BLaER1 treated with 17β-estradiol and CSF1 and Interleukin-3, amounts not matched to agents 10 nM and 100 nM (cell line): ENCODE measurements around the gene TRPM2.

Experiments
- H3K27ac ChIP-seq, 11 experiments: shearing (Covaris generic); formaldehyde crosslinking; 2 replicates each; pipeline ENCODE4 v1.8.1; 2022
- H3K27me3 ChIP-seq, 11 experiments: shearing (Covaris generic); formaldehyde crosslinking; 2 replicates each; pipeline ENCODE4 v1.8.1; 2022
- H3K36me3 ChIP-seq, 11 experiments: shearing (Covaris generic); formaldehyde crosslinking; 2 replicates each; pipeline ENCODE4 v1.8.1; 2022
- H3K4me1 ChIP-seq, 10 experiments: shearing (Covaris generic); formaldehyde crosslinking; 2 replicates each; pipeline ENCODE4 v1.8.1; 2022
- H3K4me2 ChIP-seq, 11 experiments: shearing (Covaris generic); formaldehyde crosslinking; 2 replicates each; pipeline ENCODE4 v1.8.1; 2022
- H3K4me3 ChIP-seq, 10 experiments: shearing (Covaris generic); formaldehyde crosslinking; 2 replicates each; pipeline ENCODE4 v1.8.1; 2022
- H3K9ac ChIP-seq, 11 experiments: shearing (Covaris generic); formaldehyde crosslinking; 2 replicates each; pipeline ENCODE4 v1.8.1; 2022
- H3K9me3 ChIP-seq, 11 experiments: shearing (Covaris generic); formaldehyde crosslinking; replicated peaks in 1 of 11; 2 replicates each; pipeline ENCODE4 v1.8.1; 2022
- H4K20me1 ChIP-seq, 11 experiments: shearing (Covaris generic); formaldehyde crosslinking; 2 replicates each; pipeline ENCODE4 v1.8.1; 2022
- Cebpa-rat ChIP-seq, 11 experiments: shearing (Covaris generic); IDR thresholded peaks; 2 replicates each; pipeline ENCODE4 v1.8.1; 2022

The TRPM2 gene

DNA sequence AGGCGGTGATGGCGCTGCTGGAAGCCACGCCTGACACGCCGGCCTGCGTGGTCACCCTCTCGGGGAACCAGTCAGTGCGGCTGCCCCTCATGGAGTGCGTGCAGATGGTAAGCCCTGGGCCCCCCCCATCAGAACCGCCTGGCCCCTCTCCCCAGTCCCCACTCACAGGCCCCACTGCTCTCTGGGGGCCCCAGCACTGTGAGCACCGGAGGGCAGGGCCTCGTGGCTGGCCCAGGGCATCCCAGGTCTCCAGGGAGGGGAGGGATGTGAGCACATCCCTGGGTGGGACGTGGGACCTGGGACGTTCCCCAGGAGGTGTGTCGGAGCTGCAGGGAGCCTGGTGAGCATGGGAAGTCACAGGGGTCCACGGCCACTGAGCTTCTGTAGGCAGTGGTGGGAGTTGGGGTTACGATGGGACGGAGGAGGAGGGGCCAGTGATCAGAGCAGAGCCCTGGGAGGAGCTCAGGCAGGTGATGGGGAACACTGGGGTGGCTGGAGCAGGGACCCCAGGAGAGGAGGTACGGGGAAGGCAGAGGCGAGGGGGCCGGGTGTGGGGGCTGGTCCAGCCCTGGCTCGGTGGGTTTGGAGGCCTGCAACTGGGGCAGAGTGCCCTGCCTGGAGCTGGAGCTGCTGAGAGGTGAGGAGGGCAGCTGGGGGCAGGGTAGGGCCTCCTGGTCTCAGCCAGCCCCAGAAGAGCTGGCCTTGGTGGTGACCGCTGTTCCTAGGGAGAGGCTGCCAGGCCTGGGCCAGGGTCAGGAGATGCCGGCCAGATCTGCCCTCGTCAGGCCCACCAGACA, 34.7 kb upstream of the TRPM2 start:
- Histone ChIP-seq H4K20me1 (peaks cover under 1 to 98% (median 54%) of the 10 kb centered on the region in 11 experiments; a peak in 18 of 22 replicates), H3K27ac (no peak overlapping the region), H3K4me2 (no peak overlapping the region), H3K9ac (no peak overlapping the region), H3K4me1 (no peaks in the 10 kb centered on the region), H3K9me3 (no peaks in the 10 kb centered on the region), H3K27me3 (no peaks in the 10 kb centered on the region), H3K36me3 (peaks cover 79 to 98% (median 96%) of the 10 kb centered on the region in 11 experiments), H3K4me3 (no peak overlapping the region)
- no peak for TF ChIP-seq Cebpa-rat (IDR thresholded peaks at IDR 0.05)

DNA sequence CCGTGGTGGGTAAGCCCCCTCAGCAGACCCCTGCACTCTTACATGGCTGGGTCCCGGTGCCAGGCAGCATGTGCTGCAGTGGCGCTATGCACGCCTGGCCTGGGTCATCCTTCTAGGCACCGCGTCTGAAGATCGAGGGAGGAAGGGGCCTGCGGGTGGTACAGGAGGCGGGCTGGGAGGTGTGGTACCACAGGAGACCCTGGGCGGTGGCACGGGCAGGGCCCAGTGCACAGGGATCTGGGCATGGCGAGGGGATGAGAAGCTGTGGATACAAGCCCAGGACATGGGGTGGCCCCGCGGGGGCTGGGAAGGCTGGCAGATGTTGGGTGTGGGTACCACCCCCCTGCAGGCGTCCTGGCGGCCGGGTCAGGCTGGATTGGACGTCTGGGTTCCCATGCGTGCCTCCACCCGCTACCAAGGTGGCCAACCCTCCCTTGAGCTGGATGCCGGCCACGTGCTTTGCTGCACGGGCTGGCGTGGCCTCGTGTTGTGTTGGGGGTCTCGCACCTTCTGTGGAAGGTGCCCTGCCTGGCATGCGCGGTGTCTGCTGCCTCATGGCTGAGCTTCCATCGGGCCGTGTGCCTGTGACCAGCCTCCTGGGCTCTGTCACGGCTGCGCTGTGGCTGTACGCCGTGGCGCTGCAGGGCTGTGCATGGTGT, 33.9 kb upstream of the TRPM2 start:
- H3K27me3 ChIP-seq: no peaks in the 10 kb centered on the region
- no peaks in the 10 kb centered on the region for H3K4me1 ChIP-seq
- no peaks in the 10 kb centered on the region for H3K9me3 ChIP-seq
- H3K27ac ChIP-seq: no peak overlapping the region
- no peak overlapping the region for H3K9ac ChIP-seq
- no peak overlapping the region for H3K4me3 ChIP-seq
- peaks cover 82 to 98% (median 97%) of the 10 kb centered on the region in 11 experiments for H3K36me3 ChIP-seq
- H4K20me1 ChIP-seq: peaks cover 0 to 98% (median 54%) of the 10 kb centered on the region in 11 experiments; a peak in 18 of 22 replicates
- TF ChIP-seq Cebpa-rat (IDR thresholded peaks at IDR 0.05): no peak
- no peak overlapping the region for H3K4me2 ChIP-seq

DNA sequence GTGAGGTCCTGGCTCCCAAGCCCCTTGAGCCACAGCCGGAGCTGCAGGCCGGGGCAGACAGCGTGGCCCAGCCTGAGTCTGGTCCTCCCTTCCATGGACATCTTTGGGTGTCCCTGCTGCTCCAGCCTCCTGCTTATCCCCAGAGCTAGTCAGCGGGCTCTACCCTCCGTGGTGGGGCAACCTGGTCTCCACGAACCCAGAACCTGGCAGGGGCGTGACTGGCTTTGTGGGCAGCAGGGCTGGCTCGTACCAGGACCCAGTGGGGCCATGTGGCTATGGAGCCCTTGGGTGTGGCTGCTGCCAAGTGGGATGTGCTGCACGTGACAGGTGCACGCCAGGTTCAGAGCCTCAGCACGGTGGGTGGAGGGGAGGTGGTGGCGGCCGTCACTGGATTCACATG, 32.6 kb upstream of the TRPM2 start:
- H3K4me3 ChIP-seq: no peak overlapping the region
- H3K27me3 ChIP-seq: no peaks in the 10 kb centered on the region
- H3K9me3 ChIP-seq: no peaks in the 10 kb centered on the region
- H3K9ac ChIP-seq: no peak overlapping the region
- H3K4me1 ChIP-seq: peaks cover 0 to 9% (median 1%) of the 10 kb centered on the region in 10 experiments; a peak in 7 of 20 replicates
- peaks cover 92 to 98% (median 97%) of the 10 kb centered on the region in 11 experiments for H3K36me3 ChIP-seq
- no peak overlapping the region for H3K4me2 ChIP-seq
- TF ChIP-seq Cebpa-rat (IDR thresholded peaks at IDR 0.05): no peak
- no peak overlapping the region for H3K27ac ChIP-seq
- H4K20me1 ChIP-seq: peaks cover 0 to 98% (median 54%) of the 10 kb centered on the region in 11 experiments; a peak in 19 of 22 replicates

DNA sequence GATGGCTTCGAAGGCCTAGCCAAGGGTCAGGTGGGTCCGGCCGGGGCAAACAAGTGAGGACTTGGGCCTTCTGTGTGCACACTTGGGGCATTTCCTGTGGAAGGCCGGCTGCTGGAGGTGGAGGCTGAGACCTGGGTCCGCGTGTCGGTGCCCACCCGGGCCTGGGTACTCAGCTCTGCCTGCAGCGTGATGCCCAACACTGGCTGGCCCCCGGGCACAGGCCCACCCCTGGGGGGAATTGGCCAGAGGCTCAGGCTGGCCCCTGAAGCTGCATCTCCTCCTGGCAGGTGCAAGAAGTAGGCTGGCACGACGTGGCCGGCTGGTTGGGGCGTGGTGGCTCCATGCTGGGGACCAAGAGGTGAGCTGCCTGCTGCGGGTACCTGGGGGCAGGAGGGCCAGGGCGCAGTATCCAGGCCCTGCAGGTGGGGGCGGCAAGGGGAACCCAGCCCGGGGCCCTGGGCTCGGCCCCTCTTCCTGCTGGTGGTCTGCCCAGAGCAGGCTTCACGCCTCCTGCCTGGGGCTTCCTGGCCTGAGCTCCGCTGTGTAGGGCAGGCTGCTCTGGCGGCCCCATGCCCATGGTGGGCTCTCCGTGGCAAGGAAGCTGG, 31.5 kb upstream of the TRPM2 start:
- H3K9ac ChIP-seq: no peak overlapping the region
- no peak overlapping the region for H3K27ac ChIP-seq
- H4K20me1 ChIP-seq: peaks cover 2 to 98% (median 53%) of the 10 kb centered on the region in 11 experiments; a peak in 20 of 22 replicates
- no peak overlapping the region for H3K4me2 ChIP-seq
- H3K4me1 ChIP-seq: peaks cover 3 to 18% (median 8%) of the 10 kb centered on the region in 10 experiments
- no peaks in the 10 kb centered on the region for H3K27me3 ChIP-seq
- peaks cover 87 to 97% (median 95%) of the 10 kb centered on the region in 11 experiments for H3K36me3 ChIP-seq
- TF ChIP-seq Cebpa-rat (IDR thresholded peaks at IDR 0.05): no peak
- H3K9me3 ChIP-seq: no peaks in the 10 kb centered on the region
- no peak overlapping the region for H3K4me3 ChIP-seq

DNA sequence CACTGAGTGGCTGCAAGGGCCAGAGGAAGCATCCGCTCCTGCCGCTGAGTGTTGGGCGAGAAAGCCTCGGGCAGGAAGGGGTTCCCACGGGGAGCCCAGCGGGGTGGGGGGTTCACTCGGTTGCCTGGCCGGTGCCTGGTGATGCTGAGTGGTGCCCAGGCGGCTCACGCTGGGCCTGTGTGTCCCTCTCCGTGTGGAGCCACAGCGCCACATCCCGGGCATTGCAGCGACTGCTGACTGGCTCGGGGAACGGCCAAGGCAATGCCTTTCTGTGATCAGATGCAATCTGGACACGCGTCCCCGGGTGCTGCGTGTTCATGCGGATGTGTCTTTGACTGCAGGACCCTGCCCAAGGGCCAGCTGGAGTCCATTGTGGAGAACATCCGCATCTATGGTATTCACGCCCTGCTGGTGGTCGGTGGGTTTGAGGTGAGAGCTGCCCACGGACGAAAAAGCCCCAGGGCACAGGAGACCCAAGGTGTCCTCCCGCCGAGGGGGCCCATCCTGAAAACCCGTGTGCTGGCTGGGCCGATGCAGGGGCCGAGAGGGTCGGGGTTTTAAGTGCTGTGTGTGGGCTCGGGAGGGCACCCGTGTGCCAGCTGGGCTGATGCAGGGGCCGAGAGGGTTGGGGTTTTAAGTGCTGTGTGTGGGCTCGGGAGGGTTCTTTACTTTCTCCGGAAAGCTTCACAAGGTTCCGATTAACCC, 30.6 kb upstream of the TRPM2 start:
- no peaks in the 10 kb centered on the region for H3K27me3 ChIP-seq
- TF ChIP-seq Cebpa-rat (IDR thresholded peaks at IDR 0.05): no peak
- H3K27ac ChIP-seq: no peak overlapping the region
- no peak overlapping the region for H3K9ac ChIP-seq
- H3K36me3 ChIP-seq: peaks cover 84 to 97% (median 94%) of the 10 kb centered on the region in 11 experiments
- H3K4me3 ChIP-seq: no peak overlapping the region
- H3K9me3 ChIP-seq: no peaks in the 10 kb centered on the region
- no peak overlapping the region for H3K4me2 ChIP-seq
- H3K4me1 ChIP-seq: peaks cover 8 to 26% (median 16%) of the 10 kb centered on the region in 10 experiments
- peaks cover 10 to 98% (median 54%) of the 10 kb centered on the region in 11 experiments; a peak in 21 of 22 replicates for H4K20me1 ChIP-seq

DNA sequence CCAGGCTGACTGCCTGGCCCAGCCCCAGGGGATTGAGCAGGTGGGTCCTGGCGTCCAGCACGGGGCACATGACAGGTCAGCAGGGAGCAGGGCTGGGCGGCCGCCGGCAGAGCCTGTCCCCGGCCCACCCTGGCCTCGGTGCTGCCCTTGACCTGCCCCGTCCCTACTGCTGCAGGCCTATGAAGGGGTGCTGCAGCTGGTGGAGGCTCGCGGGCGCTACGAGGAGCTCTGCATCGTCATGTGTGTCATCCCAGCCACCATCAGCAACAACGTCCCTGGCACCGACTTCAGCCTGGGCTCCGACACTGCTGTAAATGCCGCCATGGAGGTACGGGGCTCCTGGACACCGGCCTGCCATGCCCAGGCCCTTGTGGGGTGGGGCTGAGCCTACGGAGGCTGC, 29.8 kb upstream of the TRPM2 start:
- Histone ChIP-seq H4K20me1 (peaks cover 18 to 98% (median 60%) of the 10 kb centered on the region in 11 experiments; a peak in 21 of 22 replicates), H3K36me3 (peaks cover 77 to 93% (median 87%) of the 10 kb centered on the region in 11 experiments), H3K4me3 (no peak overlapping the region), H3K27me3 (no peaks in the 10 kb centered on the region), H3K4me1 (peaks cover 8 to 32% (median 24%) of the 10 kb centered on the region in 10 experiments), H3K9ac (no peak overlapping the region), H3K27ac (no peak overlapping the region), H3K4me2 (no peak overlapping the region), H3K9me3 (no peaks in the 10 kb centered on the region)
- TF ChIP-seq Cebpa-rat (IDR thresholded peaks at IDR 0.05): no peak

DNA sequence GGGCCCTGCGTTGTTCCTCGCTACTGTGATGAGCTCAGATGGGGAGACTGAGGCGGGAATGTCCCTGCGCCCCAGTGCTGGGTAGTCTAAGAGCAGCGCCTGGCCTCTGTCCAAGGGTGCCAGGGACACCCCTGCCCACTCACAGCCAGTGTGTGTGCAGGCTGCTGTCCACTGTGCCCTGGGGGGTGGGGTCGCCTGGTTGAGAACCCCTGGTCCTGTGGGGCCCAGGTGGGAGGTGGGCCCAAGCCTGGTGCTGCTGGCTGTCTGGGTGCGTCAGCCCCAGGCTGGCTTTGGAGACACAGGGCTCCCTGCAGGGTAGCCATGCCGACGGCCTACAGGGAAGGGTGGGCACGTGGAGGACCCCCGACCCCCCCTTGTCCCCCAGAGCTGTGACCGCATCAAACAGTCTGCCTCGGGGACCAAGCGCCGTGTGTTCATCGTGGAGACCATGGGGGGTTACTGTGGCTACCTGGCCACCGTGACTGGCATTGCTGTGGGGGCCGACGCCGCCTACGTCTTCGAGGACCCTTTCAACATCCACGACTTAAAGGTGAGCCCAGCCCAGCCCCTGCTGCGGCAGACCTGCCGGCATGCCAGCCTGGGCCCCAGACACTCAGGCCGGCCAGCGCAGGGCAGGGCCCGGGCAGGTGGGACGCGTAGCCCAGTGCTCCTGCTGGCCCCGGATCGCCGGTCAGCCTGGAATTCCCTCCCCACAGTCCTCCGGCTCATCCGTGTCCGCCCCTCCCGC, 29.1 kb upstream of the TRPM2 start:
- H3K27me3 ChIP-seq: no peaks in the 10 kb centered on the region
- peaks cover 70 to 86% (median 80%) of the 10 kb centered on the region in 11 experiments for H3K36me3 ChIP-seq

DNA sequence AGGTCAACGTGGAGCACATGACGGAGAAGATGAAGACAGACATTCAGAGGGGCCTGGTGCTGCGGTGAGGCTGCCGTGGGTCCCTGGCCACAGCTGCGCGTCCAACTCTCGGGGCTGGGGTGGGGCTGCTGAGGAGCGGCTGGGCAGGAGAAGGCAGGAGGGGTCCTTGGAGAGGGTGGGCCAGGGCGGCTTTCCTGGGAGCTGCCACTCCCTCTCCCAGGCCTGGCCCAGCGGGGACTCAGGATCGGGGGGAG, 28.6 kb upstream of the TRPM2 start:
- H3K4me2 ChIP-seq: no peak overlapping the region
- peaks cover 30 to 98% (median 67%) of the 10 kb centered on the region in 11 experiments for H4K20me1 ChIP-seq
- no peak overlapping the region for H3K4me3 ChIP-seq
- H3K9ac ChIP-seq: no peak overlapping the region
- no peaks in the 10 kb centered on the region for H3K9me3 ChIP-seq
- H3K27ac ChIP-seq: 0 out of 22 replicates have a peak overlapping the region, but pooled peaks of 1 of the 11 experiments have one; percentile 12
- H3K36me3 ChIP-seq: peaks cover 65 to 81% (median 75%) of the 10 kb centered on the region in 11 experiments
- H3K4me1 ChIP-seq: peaks cover 8 to 39% (median 32%) of the 10 kb centered on the region in 10 experiments
- no peak for TF ChIP-seq Cebpa-rat (IDR thresholded peaks at IDR 0.05)
- H3K27me3 ChIP-seq: no peaks in the 10 kb centered on the region

More for the DNA sequence above, 29.1 kb upstream of the TRPM2 start:
- H3K9me3 ChIP-seq: no peaks in the 10 kb centered on the region
- H4K20me1 ChIP-seq: peaks cover 25 to 98% (median 66%) of the 10 kb centered on the region in 11 experiments; a peak in 21 of 22 replicates
- H3K4me3 ChIP-seq: no peak overlapping the region
- peaks cover 8 to 37% (median 28%) of the 10 kb centered on the region in 10 experiments for H3K4me1 ChIP-seq
- 0 out of 22 replicates have a peak overlapping the region, but pooled peaks of 1 of the 11 experiments have one; percentile 12 for H3K27ac ChIP-seq
- no peak overlapping the region for H3K9ac ChIP-seq
- H3K4me2 ChIP-seq: no peak overlapping the region
- TF ChIP-seq Cebpa-rat (IDR thresholded peaks at IDR 0.05): no peak
